ENCODE data around the gene PIP4K2A. TPM values are rescaled to one million over a fixed set of nuclear protein-coding genes. Genes with fewer than 3 reads are reported as not detected.

Gene PIP4K2A
- total and polyA plus RNA-seq, 2 of the 13 experiments (the other 11 are each of a cell fraction or from before 2014, with no cell fraction given): 9.1 to 22.6 TPM

- TF ChIP-seq ZBTB43 (CRISPR knock-in tag; conservative IDR thresholded peaks at IDR 0.05) (no peak), ZNF34 (CRISPR knock-in tag; IDR thresholded peaks at IDR 0.05; ENCODE audit: borderline replicate concordance) (no peak), ZNF709 (CRISPR knock-in tag; IDR thresholded peaks at IDR 0.05) (0 out of 2 replicates have a peak, but pooled peaks have one; percentile 41), ATF1 (CRISPR knock-in tag; IDR thresholded peaks at IDR 0.05) (no peak), ZNF839 (CRISPR knock-in tag; IDR thresholded peaks at IDR 0.05; ENCODE audit: borderline replicate concordance) (peak; percentile 26; the same call in 1 of the 2 replicates), EZH2 (conservative IDR thresholded peaks at IDR 0.05; ENCODE audit: low read depth, low read length) (no peak), ZNF704 (CRISPR knock-in tag; IDR thresholded peaks at IDR 0.05; ENCODE audit: borderline replicate concordance) (0 out of 2 replicates have a peak, but pooled peaks have one; percentile 54), ZNF891 (CRISPR knock-in tag; IDR thresholded peaks at IDR 0.05) (peak; percentile 73), NRL (CRISPR knock-in tag; IDR thresholded peaks at IDR 0.05; ENCODE audit: borderline replicate concordance) (peak; percentile 78; the same call in 1 of the 2 replicates), DNMT1 (CRISPR knock-in tag; IDR thresholded peaks at IDR 0.05) (no peak), NFE2L2 (IDR thresholded peaks at IDR 0.05; ENCODE audit: low read length) (no peak), ZNF17 (CRISPR knock-in tag; IDR thresholded peaks at IDR 0.05) (no peak), SATB2 (CRISPR knock-in tag; IDR thresholded peaks at IDR 0.05) (0 out of 2 replicates have a peak, but pooled peaks have one; percentile 45), ZNF770 (CRISPR knock-in tag; IDR thresholded peaks at IDR 0.05) (no peak), AHR (CRISPR knock-in tag; IDR thresholded peaks at IDR 0.05) (no peak), MAFF (IDR thresholded peaks at IDR 0.05; ENCODE audit: low read depth, low read length) (no peak), HES4 (CRISPR knock-in tag; IDR thresholded peaks at IDR 0.05; ENCODE audit: borderline replicate concordance) (peak; percentile 37; the same call in 1 of the 2 replicates), KAT7 (CRISPR knock-in tag; IDR thresholded peaks at IDR 0.05; ENCODE audit: borderline replicate concordance) (no peak), SKI (IDR thresholded peaks at IDR 0.05; ENCODE audit: partially characterized antibody) (no peak)
- TF ChIP-seq, protein P1, sequence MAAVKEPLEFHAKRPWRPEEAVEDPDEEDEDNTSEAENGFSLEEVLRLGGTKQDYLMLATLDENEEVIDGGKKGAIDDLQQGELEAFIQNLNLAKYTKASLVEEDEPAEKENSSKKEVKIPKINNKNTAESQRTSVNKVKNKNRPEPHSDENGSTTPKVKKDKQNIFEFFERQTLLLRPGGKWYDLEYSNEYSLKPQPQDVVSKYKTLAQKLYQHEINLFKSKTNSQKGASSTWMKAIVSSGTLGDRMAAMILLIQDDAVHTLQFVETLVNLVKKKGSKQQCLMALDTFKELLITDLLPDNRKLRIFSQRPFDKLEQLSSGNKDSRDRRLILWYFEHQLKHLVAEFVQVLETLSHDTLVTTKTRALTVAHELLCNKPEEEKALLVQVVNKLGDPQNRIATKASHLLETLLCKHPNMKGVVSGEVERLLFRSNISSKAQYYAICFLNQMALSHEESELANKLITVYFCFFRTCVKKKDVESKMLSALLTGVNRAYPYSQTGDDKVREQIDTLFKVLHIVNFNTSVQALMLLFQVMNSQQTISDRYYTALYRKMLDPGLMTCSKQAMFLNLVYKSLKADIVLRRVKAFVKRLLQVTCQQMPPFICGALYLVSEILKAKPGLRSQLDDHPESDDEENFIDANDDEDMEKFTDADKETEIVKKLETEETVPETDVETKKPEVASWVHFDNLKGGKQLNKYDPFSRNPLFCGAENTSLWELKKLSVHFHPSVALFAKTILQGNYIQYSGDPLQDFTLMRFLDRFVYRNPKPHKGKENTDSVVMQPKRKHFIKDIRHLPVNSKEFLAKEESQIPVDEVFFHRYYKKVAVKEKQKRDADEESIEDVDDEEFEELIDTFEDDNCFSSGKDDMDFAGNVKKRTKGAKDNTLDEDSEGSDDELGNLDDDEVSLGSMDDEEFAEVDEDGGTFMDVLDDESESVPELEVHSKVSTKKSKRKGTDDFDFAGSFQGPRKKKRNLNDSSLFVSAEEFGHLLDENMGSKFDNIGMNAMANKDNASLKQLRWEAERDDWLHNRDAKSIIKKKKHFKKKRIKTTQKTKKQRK (IDR thresholded peaks at IDR 0.05; ENCODE audit: low read length): no peak
Observed at GRCh38 chr10:22714479-22715289, at the start of gene PIP4K2A (continued).
